ENCODE data around the gene BFAR.

DNA sequence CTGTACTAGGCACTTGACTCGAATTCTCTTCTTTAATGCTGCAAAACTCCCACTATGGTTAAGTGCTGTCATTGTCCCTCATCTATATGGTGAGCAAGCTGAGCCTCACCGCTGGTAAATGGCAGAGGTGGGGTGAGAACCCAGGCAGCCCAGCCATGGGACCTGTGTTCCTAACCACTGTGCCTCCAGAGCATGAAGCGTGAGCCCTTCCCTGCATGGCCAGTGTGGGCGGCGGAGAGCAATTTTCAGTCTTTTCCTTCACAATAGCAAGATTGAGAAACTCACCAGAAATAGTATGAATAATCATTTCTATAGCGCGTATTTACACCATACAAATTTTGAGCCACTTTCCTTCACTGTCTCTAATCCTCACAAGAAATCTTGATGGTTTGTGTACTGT, 9.2 kb downstream of the BFAR start:
- TF ChIP-seq POLR2AphosphoS5 (IDR thresholded peaks at IDR 0.05; ENCODE audit: low read depth, low read length) (no peak), POLR2A (IDR thresholded peaks at IDR 0.05; ENCODE audit: low read depth, low read length) (no peak), POU2F2 (IDR thresholded peaks at IDR 0.05; ENCODE audit: low read depth, low read length) (no peak)
